Measurements from ENCODE around the gene LMTK3. TPM values are rescaled to one million over a fixed set of nuclear protein-coding genes. Genes with fewer than 3 reads are reported as not detected.

LMTK3 gene
- total RNA-seq, 1 donor from 2014 or later: under 0.01 TPM

DNA sequence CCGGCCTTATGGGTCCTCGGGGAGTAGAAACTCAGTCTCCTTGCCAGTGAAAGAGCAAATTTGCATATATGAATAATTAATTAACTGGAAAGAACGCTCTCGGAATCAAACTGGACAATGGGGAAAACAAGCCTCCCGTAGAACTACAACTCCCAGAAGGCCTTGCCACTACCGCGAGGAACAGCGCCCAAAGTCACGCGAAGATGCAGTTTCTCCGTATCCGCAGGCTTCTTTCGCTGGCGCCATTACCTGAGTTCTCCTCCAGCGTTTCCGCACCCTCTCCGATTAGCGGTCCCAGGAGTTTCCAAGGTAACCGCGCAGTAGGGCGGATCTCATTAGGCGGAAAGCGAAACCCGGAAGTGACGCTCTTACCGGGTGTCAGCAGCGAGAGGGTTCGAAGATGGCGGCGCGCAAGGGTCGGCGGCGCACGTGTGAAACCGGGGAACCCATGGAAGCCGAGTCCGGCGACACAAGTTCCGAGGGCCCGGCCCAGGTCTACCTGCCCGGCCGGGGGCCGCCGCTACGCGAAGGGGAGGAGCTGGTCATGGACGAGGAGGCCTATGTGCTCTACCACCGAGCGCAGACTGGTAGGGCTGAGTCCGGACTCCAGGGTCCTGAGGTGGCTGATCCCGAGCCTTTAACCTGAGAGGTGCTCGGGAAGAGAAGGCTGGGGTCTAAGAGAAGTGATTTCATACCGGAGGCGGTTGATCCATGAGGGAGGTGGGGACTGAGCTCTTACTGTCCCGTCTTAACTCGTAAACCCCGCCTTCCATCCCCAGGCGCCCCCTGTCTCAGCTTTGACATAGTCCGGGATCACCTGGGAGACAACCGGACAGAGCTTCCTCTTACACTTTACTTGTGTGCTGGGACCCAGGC, 65.8 kb downstream of the LMTK3 start, which contains the start of gene GRWD1:
Gene GRWD1, plus strand, starts transcription at position 378 of the 876 bp plus-strand sequence. Its CDS starts 23 bp downstream, at position 401.
- DNase-seq (ENCODE audit: low read depth, low spot score): peak; percentile 89

DNA sequence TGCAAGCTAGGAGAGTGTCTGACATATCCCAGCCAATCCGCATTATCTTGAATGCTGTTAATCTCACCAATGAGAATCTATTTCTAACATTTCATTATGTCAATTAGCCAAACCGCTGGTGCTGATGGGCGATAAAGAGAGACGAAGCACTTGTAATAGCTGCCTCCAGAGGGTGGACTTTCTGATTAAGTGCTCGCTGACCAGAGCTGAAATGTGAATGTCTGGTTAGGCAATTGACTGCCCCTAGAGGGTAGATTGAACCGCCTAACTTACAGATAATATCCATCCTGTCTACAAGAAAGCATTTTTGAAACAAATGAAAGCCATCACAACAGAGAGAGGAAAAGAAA, 66.4 kb downstream of the LMTK3 start:
- DNase-seq (ENCODE audit: low read depth, low spot score): peak; percentile 86

DNA sequence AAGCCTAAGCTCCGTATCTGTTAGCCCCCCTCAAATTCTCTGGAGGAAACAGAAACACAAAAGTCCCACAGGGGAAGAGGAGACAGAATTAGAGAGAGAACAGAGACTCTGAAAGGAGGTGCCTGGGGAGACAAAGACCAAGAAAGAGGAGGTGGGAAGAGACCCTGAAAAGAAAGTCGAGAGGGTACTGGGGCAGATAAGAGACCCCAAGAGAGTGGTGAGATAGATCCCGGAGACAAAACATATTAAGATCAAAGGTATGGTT, 66.8 kb downstream of the LMTK3 start:
- no peak for DNase-seq (ENCODE audit: low read depth, low spot score)

GRCh38 chr19:48444129-48444935, 67.3 kb downstream of the LMTK3 start:
- no peak for DNase-seq (ENCODE audit: low read depth, low spot score)

- DNase-seq (ENCODE audit: low read depth, low spot score): no peak
These were observed 67.9 kb downstream of the LMTK3 start for GRCh38 chr19:48443731-48444128.

DNA sequence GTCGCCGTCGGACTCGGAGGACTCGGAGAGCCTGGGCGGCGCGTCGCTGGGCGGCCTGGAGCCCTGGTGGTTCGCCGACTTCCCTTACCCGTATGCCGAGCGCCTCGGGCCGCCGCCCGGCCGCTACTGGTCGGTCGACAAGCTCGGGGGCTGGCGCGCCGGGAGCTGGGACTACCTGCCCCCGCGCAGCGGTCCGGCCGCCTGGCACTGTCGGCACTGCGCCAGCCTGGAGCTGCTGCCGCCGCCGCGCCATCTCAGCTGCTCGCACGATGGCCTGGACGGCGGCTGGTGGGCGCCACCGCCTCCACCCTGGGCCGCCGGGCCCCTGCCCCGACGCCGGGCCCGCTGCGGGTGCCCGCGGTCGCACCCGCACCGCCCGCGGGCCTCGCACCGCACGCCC, 68.4 kb downstream of the LMTK3 start:
- DNase-seq (ENCODE audit: low read depth, low spot score): no peak

GRCh38 chr19:48442116-48443035, 69.3 kb downstream of the LMTK3 start:
- DNase-seq (ENCODE audit: low read depth, low spot score): no peak

DNA sequence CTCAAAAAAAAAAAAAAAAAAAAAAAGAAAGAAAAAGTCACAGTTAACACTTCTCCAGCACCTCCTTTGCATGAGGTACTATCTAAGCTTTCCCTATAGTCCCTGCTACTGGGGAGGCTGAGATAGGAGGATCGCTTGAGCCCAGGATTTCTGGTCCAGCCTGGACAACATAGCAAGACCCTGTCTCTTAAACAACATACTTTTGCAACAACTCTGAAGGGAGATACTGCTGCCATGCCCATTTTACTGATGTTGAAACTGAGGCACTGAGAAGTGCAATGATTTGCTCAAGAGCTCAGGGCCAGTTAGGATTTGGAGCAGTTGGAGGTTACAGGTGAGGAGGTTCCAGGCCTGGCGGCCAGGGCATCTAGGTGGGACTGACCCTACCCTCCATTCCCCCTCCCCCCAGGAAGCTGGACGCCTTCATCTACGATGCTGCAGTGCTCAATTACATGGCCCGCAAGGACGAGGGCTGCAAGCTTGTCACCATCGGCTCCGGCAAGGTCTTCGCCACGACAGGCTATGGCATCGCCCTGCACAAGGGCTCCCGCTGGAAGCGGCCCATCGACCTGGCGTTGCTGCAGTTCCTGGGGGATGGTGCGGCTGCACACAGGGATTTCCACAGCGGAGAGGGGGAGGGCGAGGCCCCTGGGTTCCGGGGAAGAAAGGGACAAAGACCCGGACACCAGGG, 70.1 kb downstream of the LMTK3 start:
- no peak for DNase-seq (ENCODE audit: low read depth, low spot score)

DNA sequence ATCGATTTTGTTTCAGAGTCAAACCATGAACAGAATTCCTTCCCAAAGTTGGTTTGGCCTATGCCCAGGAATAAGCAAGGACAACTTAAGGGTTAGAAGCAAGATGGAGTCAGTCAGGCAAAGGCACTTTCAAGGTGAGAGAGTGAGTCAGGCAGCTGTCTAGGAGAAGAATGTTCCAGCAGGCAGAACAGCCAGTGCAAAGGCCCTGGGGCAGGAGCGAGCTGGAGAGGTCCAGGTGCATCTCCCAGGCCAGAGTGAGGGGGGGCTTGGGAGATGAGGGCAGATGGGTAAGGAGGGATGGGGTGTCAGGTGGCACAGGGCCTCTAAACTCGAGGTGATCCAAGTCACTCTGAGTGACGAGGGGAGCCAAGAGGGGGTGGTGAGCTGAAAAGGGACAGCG, 75.0 kb downstream of the LMTK3 start:
- DNase-seq (ENCODE audit: low read depth, low spot score): no peak

Other genes with a start within 250 kb of the LMTK3 start
- 0.66 and 0.81 TPM in 2 replicates for gene ZNF114, start 241.8 kb downstream of the LMTK3 start, total RNA-seq
- 51.2 and 82.6 TPM in 2 replicates for gene EMP3, start 186.3 kb downstream of the LMTK3 start, total RNA-seq
- 1.5 and 2.7 TPM in 2 replicates for gene TMEM143, start 147.9 kb downstream of the LMTK3 start, total RNA-seq
- not detected in 2 replicates for gene SYNGR4, start 147.5 kb downstream of the LMTK3 start, total RNA-seq
- gene KDELR1, start 120.3 kb downstream of the LMTK3 start, total RNA-seq: 45.6 and 47.8 TPM in 2 replicates
- gene GRIN2D, start 118.2 kb downstream of the LMTK3 start, total RNA-seq: 0.39 and 0.40 TPM in 2 replicates
- gene GRWD1, start 65.9 kb downstream of the LMTK3 start, total RNA-seq: 35.5 and 64.0 TPM in 2 replicates
- gene KCNJ14, start 56.3 kb downstream of the LMTK3 start, total RNA-seq: 0.20 and 0.39 TPM in 2 replicates
- gene CYTH2, start 42.5 kb downstream of the LMTK3 start, total RNA-seq: 58.2 and 68.4 TPM in 2 replicates
- 0.07 TPM in 1 of 2 replicates, not detected in the other for gene SULT2B1, start 40.3 kb upstream of the LMTK3 start, total RNA-seq
- gene SPACA4, start 94.9 kb upstream of the LMTK3 start, total RNA-seq: not detected in 2 replicates
- gene FAM83E, start 103.2 kb upstream of the LMTK3 start, total RNA-seq: 0.73 and 0.99 TPM in 2 replicates
- 1,737 and 2,640 TPM in 2 replicates for gene RPL18, start 107.3 kb upstream of the LMTK3 start, total RNA-seq
- gene SPHK2, start 107.7 kb upstream of the LMTK3 start, total RNA-seq: 6.7 and 9.2 TPM in 2 replicates
- gene DBP, start 125.5 kb upstream of the LMTK3 start, total RNA-seq: 0.85 and 2.2 TPM in 2 replicates
- 2.3 and 3.2 TPM in 2 replicates for gene CA11, start 134.4 kb upstream of the LMTK3 start, total RNA-seq
- 0.07 TPM in 1 of 2 replicates, not detected in the other for gene NTN5, start 161.2 kb upstream of the LMTK3 start, total RNA-seq
- not detected in 2 replicates for gene FUT2, start 184.1 kb upstream of the LMTK3 start, total RNA-seq
- gene MAMSTR, start 207.9 kb upstream of the LMTK3 start, total RNA-seq: 0.14 and 0.20 TPM in 2 replicates
- gene RASIP1, start 228.8 kb upstream of the LMTK3 start, total RNA-seq: 70.1 and 71.7 TPM in 2 replicates
- gene IZUMO1, start 235.1 kb upstream of the LMTK3 start, total RNA-seq: 0.28 and 0.33 TPM in 2 replicates
- 8.0 and 10.3 TPM in 2 replicates for gene FUT1, start 240.8 kb upstream of the LMTK3 start, total RNA-seq
- gene FGF21, start 243.7 kb upstream of the LMTK3 start, total RNA-seq: not detected in 2 replicates